ENCODE data around the gene TSSC4.

DNA sequence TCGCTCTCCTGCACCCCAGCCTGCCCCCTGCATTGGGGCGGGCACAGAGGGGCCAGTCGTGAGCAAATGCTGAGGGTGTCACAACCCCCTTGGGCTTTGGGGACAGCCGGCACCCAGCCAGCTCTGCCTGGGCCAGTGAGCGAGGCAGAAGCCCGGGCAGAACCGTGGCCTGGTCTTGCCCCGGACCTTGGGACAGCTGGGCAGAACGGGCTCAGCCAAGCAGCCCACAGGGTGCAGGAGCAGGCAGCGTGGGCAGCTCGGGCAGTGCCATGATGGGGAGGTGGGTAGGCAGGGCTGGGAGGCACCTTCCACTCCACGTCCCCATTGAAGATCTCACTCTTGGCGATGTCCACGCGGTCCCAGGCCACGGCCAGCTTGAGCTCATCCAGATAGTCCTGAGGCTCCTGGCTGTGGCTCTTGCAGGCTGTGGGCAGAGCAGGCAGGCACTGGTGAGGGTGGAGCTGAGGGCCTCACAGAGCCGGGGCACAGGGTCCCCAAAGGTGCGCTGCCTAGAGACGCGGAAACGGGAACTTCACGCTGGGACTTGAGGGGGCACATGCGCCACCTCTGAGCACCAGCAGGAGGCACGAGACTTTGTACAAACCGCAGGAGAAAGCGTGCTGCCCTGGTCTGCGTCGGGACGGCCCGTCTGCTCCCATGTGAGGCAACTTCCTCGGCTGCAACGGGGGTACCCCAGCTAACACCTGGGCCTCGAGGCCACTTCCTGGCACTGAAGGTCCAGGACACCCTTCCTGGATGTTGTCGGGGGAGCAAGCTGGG is 15.2 kb downstream of the TSSC4 start:
- TF ChIP-seq TAF1 (IDR thresholded peaks at IDR 0.05; ENCODE audit: borderline replicate concordance, insufficient read depth, low read length) = no peak
- TF ChIP-seq, protein P1, sequence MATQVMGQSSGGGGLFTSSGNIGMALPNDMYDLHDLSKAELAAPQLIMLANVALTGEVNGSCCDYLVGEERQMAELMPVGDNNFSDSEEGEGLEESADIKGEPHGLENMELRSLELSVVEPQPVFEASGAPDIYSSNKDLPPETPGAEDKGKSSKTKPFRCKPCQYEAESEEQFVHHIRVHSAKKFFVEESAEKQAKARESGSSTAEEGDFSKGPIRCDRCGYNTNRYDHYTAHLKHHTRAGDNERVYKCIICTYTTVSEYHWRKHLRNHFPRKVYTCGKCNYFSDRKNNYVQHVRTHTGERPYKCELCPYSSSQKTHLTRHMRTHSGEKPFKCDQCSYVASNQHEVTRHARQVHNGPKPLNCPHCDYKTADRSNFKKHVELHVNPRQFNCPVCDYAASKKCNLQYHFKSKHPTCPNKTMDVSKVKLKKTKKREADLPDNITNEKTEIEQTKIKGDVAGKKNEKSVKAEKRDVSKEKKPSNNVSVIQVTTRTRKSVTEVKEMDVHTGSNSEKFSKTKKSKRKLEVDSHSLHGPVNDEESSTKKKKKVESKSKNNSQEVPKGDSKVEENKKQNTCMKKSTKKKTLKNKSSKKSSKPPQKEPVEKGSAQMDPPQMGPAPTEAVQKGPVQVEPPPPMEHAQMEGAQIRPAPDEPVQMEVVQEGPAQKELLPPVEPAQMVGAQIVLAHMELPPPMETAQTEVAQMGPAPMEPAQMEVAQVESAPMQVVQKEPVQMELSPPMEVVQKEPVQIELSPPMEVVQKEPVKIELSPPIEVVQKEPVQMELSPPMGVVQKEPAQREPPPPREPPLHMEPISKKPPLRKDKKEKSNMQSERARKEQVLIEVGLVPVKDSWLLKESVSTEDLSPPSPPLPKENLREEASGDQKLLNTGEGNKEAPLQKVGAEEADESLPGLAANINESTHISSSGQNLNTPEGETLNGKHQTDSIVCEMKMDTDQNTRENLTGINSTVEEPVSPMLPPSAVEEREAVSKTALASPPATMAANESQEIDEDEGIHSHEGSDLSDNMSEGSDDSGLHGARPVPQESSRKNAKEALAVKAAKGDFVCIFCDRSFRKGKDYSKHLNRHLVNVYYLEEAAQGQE (IDR thresholded peaks at IDR 0.05; ENCODE audit: insufficient read depth in 1 of 2, low read depth in 2 of 2, low read length in 2 of 2) = no peak
- TF ChIP-seq SIN3A (IDR thresholded peaks at IDR 0.05; ENCODE audit: borderline replicate concordance, insufficient read depth, low read length) = no peak
- TF ChIP-seq POLR2AphosphoS5 (IDR thresholded peaks at IDR 0.05; ENCODE audit: low read depth, low read length) = no peak
- no peak for TF ChIP-seq FOXP2 (optimal IDR thresholded peaks at IDR 0.05; ENCODE audit: borderline replicate concordance, extremely low read depth, extremely low read length, insufficient read depth)
